Mesenchymal stem cell (in vitro differentiated cells and primary cell): ENCODE measurements around the gene F11.

Experiments
- DNase-seq: peaks from one replicate; pipeline ENCODE4 v3.0.0-alpha.2; 2013
- H2AFZ ChIP-seq: one replicate; pipeline ENCODE4 v1.6.1; 2013; ENCODE audit warnings: low read depth, mild to moderate bottlenecking, control low read depth, inconsistent platforms, low read length, moderate library complexity
- H2AK5ac ChIP-seq: 2 replicates; pipeline ENCODE4 v1.6.1; 2013; ENCODE audit warnings: low read length, moderate library complexity, mild to moderate bottlenecking, inconsistent platforms; ENCODE audit not compliant: severe bottlenecking
- H2BK120ac ChIP-seq: one replicate; pipeline ENCODE4 v1.6.1; 2013; ENCODE audit warnings: low read depth, mild to moderate bottlenecking, inconsistent platforms, low read length, moderate library complexity
- H2BK12ac ChIP-seq, 2 experiments: one replicate each; pipeline ENCODE4 v1.6.1; 2013; ENCODE audit warnings: inconsistent platforms in 2 of 2, low read length in 2 of 2, mild to moderate bottlenecking in 2 of 2, moderate library complexity in 2 of 2, control low read depth in 1 of 2
- H2BK15ac ChIP-seq: one replicate; pipeline ENCODE4 v1.6.1; 2013; ENCODE audit warnings: mild to moderate bottlenecking, low read depth, inconsistent platforms; ENCODE audit not compliant: poor library complexity, severe bottlenecking
- H2BK5ac ChIP-seq: 2 replicates; pipeline ENCODE4 v1.6.1; 2013; ENCODE audit warnings: low read depth, mild to moderate bottlenecking, low read length, control low read depth, inconsistent platforms; ENCODE audit not compliant: poor library complexity, severe bottlenecking
- H3K14ac ChIP-seq, 2 experiments: one replicate each; pipeline ENCODE4 v1.6.1; 2013; ENCODE audit warnings: inconsistent platforms in 2 of 2, low read length in 2 of 2, control low read depth in 1 of 2, mild to moderate bottlenecking in 1 of 2, moderate library complexity in 1 of 2
- H3K18ac ChIP-seq, 2 experiments: one replicate each; pipeline ENCODE4 v1.6.1; 2013; ENCODE audit warnings: inconsistent platforms in 2 of 2, low read length in 2 of 2, control low read depth in 1 of 2, low read depth in 1 of 2, mild to moderate bottlenecking in 1 of 2
- H3K23ac ChIP-seq, 2 experiments: one replicate each; pipeline ENCODE4 v1.6.1; 2013; ENCODE audit warnings: inconsistent platforms in 2 of 2, low read length in 2 of 2, mild to moderate bottlenecking in 2 of 2, moderate library complexity in 2 of 2, control low read depth in 1 of 2
- H3K27ac ChIP-seq: 2 replicates; pipeline ENCODE4 v1.5.1; 2013; ENCODE audit warnings: mild to moderate bottlenecking, moderate library complexity, low read length, control low read depth, inconsistent platforms; ENCODE audit not compliant: poor library complexity, severe bottlenecking
- H3K27me3 ChIP-seq, 2 experiments: 2 replicates each; pipeline versions ENCODE4 v1.6.1 to v1.7.0; 2013; ENCODE audit warnings: low read length in 2 of 2, mild to moderate bottlenecking in 2 of 2, moderate library complexity in 2 of 2, control low read depth in 1 of 2, inconsistent platforms in 1 of 2; ENCODE audit not compliant: control insufficient read depth in 1 of 2, insufficient read depth in 1 of 2
- H3K36me3 ChIP-seq, 2 experiments: 2 replicates each; pipeline versions ENCODE4 v1.6.1 to v1.7.0; 2013; ENCODE audit warnings: low read length in 2 of 2, control low read depth in 1 of 2, inconsistent platforms in 1 of 2, low read depth in 1 of 2, mild to moderate bottlenecking in 1 of 2; ENCODE audit not compliant: insufficient read depth in 2 of 2, control insufficient read depth in 1 of 2
- H3K4ac ChIP-seq, 2 experiments: one replicate each; pipeline ENCODE4 v1.6.1; 2013; ENCODE audit warnings: inconsistent platforms in 2 of 2, low read length in 2 of 2, mild to moderate bottlenecking in 2 of 2, moderate library complexity in 2 of 2, control low read depth in 1 of 2, low read depth in 1 of 2
- H3K4me1 ChIP-seq: 2 replicates; pipeline ENCODE4 v1.6.1; 2013; ENCODE audit warnings: low read depth, low read length, control low read depth; ENCODE audit not compliant: control insufficient read depth, insufficient read depth
- H3K4me2 ChIP-seq: 2 replicates; pipeline ENCODE4 v1.6.1; 2013; ENCODE audit warnings: low read length, mild to moderate bottlenecking, inconsistent platforms; ENCODE audit not compliant: poor library complexity, severe bottlenecking
- H3K4me3 ChIP-seq, 2 experiments: 2 replicates each; pipeline versions ENCODE4 v1.5.1 to v1.7.0; 2013; ENCODE audit warnings: low read length in 2 of 2, mild to moderate bottlenecking in 2 of 2, control low read depth in 1 of 2, low read depth in 1 of 2; ENCODE audit not compliant: insufficient read depth in 1 of 2
- H3K79me1 ChIP-seq: replicated peaks from 2 replicates; pipeline ENCODE4 v1.6.1; 2013; ENCODE audit warnings: mild to moderate bottlenecking, control low read depth, low read length, inconsistent platforms; ENCODE audit not compliant: poor library complexity, severe bottlenecking
- H3K9ac ChIP-seq: 2 replicates; pipeline ENCODE4 v1.7.0; 2013; ENCODE audit warnings: mild to moderate bottlenecking, low read length, moderate library complexity
- H3K9me3 ChIP-seq: 2 replicates; pipeline ENCODE4 v1.7.0; 2013; ENCODE audit warnings: mild to moderate bottlenecking, low read length; ENCODE audit not compliant: control insufficient read depth
- H4K8ac ChIP-seq: one replicate; pipeline ENCODE4 v1.6.1; 2013; ENCODE audit warnings: inconsistent platforms, mild to moderate bottlenecking, low read length, moderate library complexity
- H4K91ac ChIP-seq: one replicate; pipeline ENCODE4 v1.6.1; 2013; ENCODE audit warnings: mild to moderate bottlenecking, low read length, inconsistent platforms
- WGBS: methylation state at CpG from one replicate; pipeline ENCODE4 v1.1.7; 2013; ENCODE audit warnings: mixed read lengths; 5-methylcytosine and 5-hydroxymethylcytosine counted together

Gene F11

DNA sequence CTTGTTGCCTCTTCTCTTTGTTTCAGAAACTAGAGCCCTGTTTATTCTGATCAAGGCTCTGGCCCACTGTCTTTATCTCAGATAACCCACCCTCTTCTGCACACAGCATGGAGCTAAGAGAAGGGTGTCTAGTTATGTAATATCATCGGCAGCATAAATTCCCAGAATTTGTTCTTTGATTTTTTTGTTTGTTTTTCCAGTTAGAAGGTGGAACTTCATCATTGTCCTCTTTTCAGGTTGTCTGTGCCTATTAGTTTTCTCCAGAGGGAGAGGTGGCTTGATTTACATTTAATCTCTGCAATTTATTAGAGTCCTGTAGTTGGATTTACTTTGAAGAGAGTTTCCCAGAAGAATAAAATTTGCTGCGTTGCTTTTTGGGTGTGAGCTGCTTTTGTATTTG, 15.2 kb upstream of the F11 start:
- Histone ChIP-seq H2BK5ac (no peak overlapping the region), H2BK15ac (no peak overlapping the region), H3K4me2 (no peak overlapping the region), H3K79me1 (no peaks in the 10 kb centered on the region), H3K23ac (no peak overlapping the region), H3K27me3 (no peaks in the 10 kb centered on the region), H3K9me3 (no peaks in the 10 kb centered on the region), H3K9ac (no peak overlapping the region), H2AFZ (no peak overlapping the region), H4K8ac (no peak overlapping the region), H2AK5ac (no peak overlapping the region), H3K4me3 (no peak overlapping the region), H3K27ac (no peak overlapping the region), H3K36me3 (no peaks in the 10 kb centered on the region), H2BK120ac (no peak overlapping the region), H3K14ac (no peak overlapping the region), H3K18ac (no peak overlapping the region), H3K4ac (no peak overlapping the region), H3K4me1 (no peaks in the 10 kb centered on the region), H2BK12ac (no peak overlapping the region), H4K91ac (no peak overlapping the region)
- no peak for DNase-seq
- 91% methylated on average over 1 of the region's 2 CpGs for WGBS

GRCh38 chr4:186255122-186255521, 10.9 kb upstream of the F11 start:
- no peak for DNase-seq
- Histone ChIP-seq H3K4me1 (peaks cover 2% of the 10 kb centered on the region), H3K14ac (no peak overlapping the region), H3K23ac (no peak overlapping the region), H3K36me3 (no peaks in the 10 kb centered on the region), H3K9ac (no peak overlapping the region), H3K4me2 (no peak overlapping the region), H4K8ac (no peak overlapping the region), H3K27me3 (no peaks in the 10 kb centered on the region), H2BK120ac (no peak overlapping the region), H3K79me1 (no peaks in the 10 kb centered on the region), H2AK5ac (no peak overlapping the region), H2BK15ac (no peak overlapping the region), H2BK12ac (no peak overlapping the region), H3K27ac (no peak overlapping the region), H2BK5ac (no peak overlapping the region), H3K4ac (no peak overlapping the region), H2AFZ (no peak overlapping the region), H3K18ac (no peak overlapping the region), H3K9me3 (no peaks in the 10 kb centered on the region), H3K4me3 (no peak overlapping the region), H4K91ac (no peak overlapping the region)
- WGBS: 92% methylated on average over 3 of the region's 3 CpGs

DNA sequence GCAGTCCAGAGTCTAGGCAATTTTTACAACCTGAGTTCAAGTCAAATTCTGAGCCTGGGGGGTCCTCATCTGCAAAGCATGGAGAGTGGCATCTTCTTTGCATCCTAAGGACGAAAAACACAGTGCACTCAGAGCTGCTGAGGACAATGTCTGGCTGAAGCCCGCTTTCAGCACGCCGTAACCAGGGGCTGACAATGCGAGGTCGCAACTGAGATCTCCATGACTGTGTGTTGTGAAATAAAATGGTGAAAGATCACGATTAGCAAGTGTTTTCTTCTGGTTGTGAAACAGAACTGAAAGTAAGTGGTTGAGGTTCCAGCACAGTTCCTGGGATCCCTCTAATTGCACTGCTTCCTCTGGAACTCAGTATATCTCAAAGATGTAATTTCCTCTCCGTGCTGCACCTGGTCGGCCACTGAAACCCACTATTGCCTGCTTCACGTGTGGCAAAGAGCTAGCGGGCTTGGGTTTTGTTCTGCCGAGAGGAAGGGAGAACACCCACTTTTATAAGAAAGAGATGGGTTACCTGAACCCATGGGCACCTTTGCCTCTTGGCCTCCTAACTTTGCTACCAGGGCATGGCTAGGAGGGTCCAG, 7.7 kb upstream of the F11 start:
- Histone ChIP-seq H3K9me3 (no peaks in the 10 kb centered on the region), H3K14ac (no peak overlapping the region), H3K36me3 (no peaks in the 10 kb centered on the region), H3K27ac (no peak overlapping the region), H2BK12ac (no peak overlapping the region), H2BK5ac (no peak overlapping the region), H4K8ac (no peak overlapping the region), H3K4me1 (peaks cover 7% of the 10 kb centered on the region), H2AFZ (no peak overlapping the region), H3K4me2 (no peak overlapping the region), H2BK120ac (no peak overlapping the region), H3K9ac (no peak overlapping the region), H2AK5ac (no peak overlapping the region), H3K18ac (no peak overlapping the region), H2BK15ac (no peak overlapping the region), H3K4me3 (no peak overlapping the region), H3K4ac (no peak overlapping the region), H3K23ac (no peak overlapping the region), H3K27me3 (no peaks in the 10 kb centered on the region), H3K79me1 (no peaks in the 10 kb centered on the region), H4K91ac (no peak overlapping the region)
- DNase-seq: no peak
- 91% methylated on average over 12 of the region's 12 CpGs for WGBS

GRCh38 chr4:186260117-186260503, 5.9 kb upstream of the F11 start:
- WGBS: 89% methylated on average over 6 of the region's 6 CpGs
- Histone ChIP-seq H2BK12ac (no peak overlapping the region), H2BK120ac (no peak overlapping the region)

More at GRCh38 chr4:186260117-186260503, 5.9 kb upstream of the F11 start:
- Histone ChIP-seq H4K8ac (no peak overlapping the region), H2AK5ac (no peak overlapping the region), H3K4me3 (no peak overlapping the region), H3K14ac (no peak overlapping the region), H2BK5ac (no peak overlapping the region), H3K9ac (no peak overlapping the region), H3K23ac (no peak overlapping the region), H2BK15ac (no peak overlapping the region), H3K79me1 (no peaks in the 10 kb centered on the region), H3K27ac (peak overlapping the region; percentile 4), H3K4me2 (no peak overlapping the region), H4K91ac (no peak overlapping the region), H3K36me3 (no peaks in the 10 kb centered on the region), H3K18ac (no peak overlapping the region), H2AFZ (no peak overlapping the region), H3K4ac (no peak overlapping the region), H3K27me3 (no peaks in the 10 kb centered on the region), H3K4me1 (peaks cover 7% of the 10 kb centered on the region), H3K9me3 (no peaks in the 10 kb centered on the region)
- no peak for DNase-seq
